Measurements from ENCODE around the gene NME3. TPM values are rescaled to one million over a fixed set of nuclear protein-coding genes. Genes with fewer than 3 reads are reported as not detected.

NME3 gene
- total RNA-seq, 4 donors from 2014 or later, result 35.3 to 208 (median 59.7) TPM

GRCh38 chr16:1784977-1785845, 13.9 kb upstream of the NME3 start:
- Histone ChIP-seq H3K4me1 (peaks cover 0 to 7% of the 10 kb centered on the region in 2 donors), H3K9me3 (no peaks in the 10 kb centered on the region), H3K27me3 (no peaks in the 10 kb centered on the region), H3K4me3 (no peak overlapping the region), H3K36me3 (no peaks in the 10 kb centered on the region), H3K27ac (no peak overlapping the region)
- TF ChIP-seq POLR2A (IDR thresholded peaks at IDR 0.05), result no peak
- no peak for TF ChIP-seq CTCF (IDR thresholded peaks at IDR 0.05)
- peak in 1 of 2 donors; percentile 13 for DNase-seq
- intact Hi-C loops (cut with DNase I; ENCODE audit: low total_unique reads), result no loop called here

GRCh38 chr16:1782408-1783264, 11.3 kb upstream of the NME3 start, which contains the start of the genes NUBP2 and SPSB3:
Gene NUBP2, plus strand, starts transcription at chr16:1782960. Its CDS starts 61 bp downstream, at chr16:1783021.
Gene SPSB3, minus strand, starts transcription at chr16:1782571. Its CDS starts 1,088 bp downstream, at chr16:1781483.
- Histone ChIP-seq H3K27ac (peak within 1 kb of the TSS; percentile 80 to 87), H3K36me3 (no peaks in the 10 kb centered on the region), H3K9me3 (no peaks in the 10 kb centered on the region), H3K27me3 (no peaks in the 10 kb centered on the region), H3K4me1 (peaks cover 0 to 7% of the 10 kb centered on the region in 2 donors), H3K4me3 (peak within 1 kb of the TSS; percentile 67 to 98)
- TF ChIP-seq CTCF (IDR thresholded peaks at IDR 0.05) (peak in 1 of 4 experiments; percentile 3), POLR2A (IDR thresholded peaks at IDR 0.05) (peak; percentile 62 to 80)
- intact Hi-C loops (cut with DNase I; ENCODE audit: low total_unique reads), result no loop called here
- peak; percentile 99 to 100 for DNase-seq

DNA sequence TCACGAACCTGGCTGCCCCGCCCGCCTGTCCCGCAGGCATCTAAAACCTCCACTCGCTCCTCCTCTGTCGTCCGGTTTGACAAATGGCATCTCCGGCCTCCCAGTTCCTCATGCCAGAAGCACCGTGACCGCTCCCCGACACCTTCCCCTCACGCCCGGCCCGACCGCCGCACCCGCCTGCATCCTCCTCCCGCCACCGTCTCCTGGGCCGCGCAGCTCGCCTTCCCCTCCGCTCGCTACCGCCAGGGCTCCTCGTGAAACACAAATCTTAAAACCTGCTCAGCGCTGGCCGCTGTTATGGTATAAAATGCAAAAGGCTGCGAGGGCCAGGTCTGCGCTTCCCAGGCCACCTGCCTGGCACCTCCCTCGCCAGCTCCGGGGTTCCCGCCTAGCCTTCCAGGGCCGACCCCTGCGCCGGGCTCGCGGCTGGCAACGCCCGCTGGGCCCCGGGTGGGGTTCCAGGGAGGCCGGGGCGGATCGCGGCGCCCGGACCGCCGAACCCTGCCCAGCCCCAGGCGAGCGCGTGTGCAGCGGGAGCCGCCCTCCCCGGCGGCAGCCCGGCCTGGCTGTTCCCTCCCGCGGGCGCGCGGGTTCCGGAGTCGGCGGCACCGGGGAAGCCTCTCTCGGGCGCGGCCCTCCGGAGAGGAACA, 10.5 kb upstream of the NME3 start:
- Histone ChIP-seq H3K27ac (peak overlapping the region; percentile 80 to 87), H3K9me3 (no peaks in the 10 kb centered on the region), H3K4me1 (peaks cover 0 to 7% of the 10 kb centered on the region in 2 donors), H3K27me3 (no peaks in the 10 kb centered on the region), H3K36me3 (no peaks in the 10 kb centered on the region), H3K4me3 (peak overlapping the region; percentile 47 to 98)
- TF ChIP-seq POLR2A (IDR thresholded peaks at IDR 0.05) (no peak), CTCF (IDR thresholded peaks at IDR 0.05) (no peak)
- peak in 1 of 2 donors; percentile 33 for DNase-seq
- intact Hi-C loops (cut with DNase I; ENCODE audit: low total_unique reads), result no loop called here

DNA sequence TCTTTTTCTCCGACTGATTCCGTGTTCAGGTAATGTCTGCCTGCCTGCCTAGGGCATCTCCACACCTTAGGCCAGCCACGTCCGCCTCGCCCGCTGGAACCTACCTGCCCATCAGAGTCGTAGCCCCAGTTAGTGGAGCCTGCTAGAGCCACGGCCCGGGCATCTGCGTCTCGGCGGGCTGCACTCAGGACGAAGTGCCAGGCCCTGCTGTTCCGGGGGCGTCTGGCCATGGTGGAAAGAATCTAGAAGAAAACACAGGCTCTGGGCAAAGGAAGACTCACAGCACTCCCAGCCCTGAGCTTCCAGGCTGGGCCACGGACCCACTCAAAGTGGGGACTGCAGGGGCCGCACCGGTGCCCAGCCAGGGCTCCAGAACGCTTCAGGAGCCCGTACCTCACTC, 9.9 kb upstream of the NME3 start:
- TF ChIP-seq CTCF (IDR thresholded peaks at IDR 0.05) (no peak), POLR2A (IDR thresholded peaks at IDR 0.05) (no peak)
- Histone ChIP-seq H3K36me3 (no peaks in the 10 kb centered on the region), H3K27me3 (no peaks in the 10 kb centered on the region), H3K4me1 (peaks cover 0 to 7% of the 10 kb centered on the region in 2 donors), H3K4me3 (peak overlapping the region; percentile 47 to 98), H3K27ac (peak overlapping the region; percentile 80 to 87), H3K9me3 (no peaks in the 10 kb centered on the region)
- DNase-seq, result peak in 1 of 2 donors; percentile 21
- intact Hi-C loops (cut with DNase I; ENCODE audit: low total_unique reads), result no loop called here
